ENCODE data around the gene CEBPB. TPM values are rescaled to one million over a fixed set of nuclear protein-coding genes. Genes with fewer than 3 reads are reported as not detected.

The CEBPB gene
- total and polyA plus RNA-seq, 12 donors: 20.9 to 104 (median 40.4) TPM

DNA sequence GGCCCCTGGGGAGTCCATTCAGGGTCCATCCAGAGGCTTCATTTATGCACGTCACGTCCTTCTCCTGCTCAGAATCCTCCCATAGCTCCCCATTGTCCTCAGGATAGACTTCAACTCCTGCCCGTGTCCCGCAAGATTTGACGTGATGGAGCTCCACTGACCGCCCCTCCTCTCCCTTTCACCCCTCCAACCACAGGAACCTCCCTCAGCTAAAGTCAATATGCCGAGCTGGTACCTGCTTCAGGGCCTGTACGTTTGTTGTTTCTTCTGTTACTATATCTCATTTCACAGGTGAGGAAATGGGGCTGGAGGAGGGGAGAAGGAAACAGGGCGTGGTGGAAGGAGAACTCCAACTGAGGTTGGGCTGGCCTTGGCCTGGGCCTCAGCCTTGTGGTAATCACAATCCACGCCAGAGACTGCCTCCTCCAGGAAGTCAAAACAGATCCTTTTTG lies 38.6 kb downstream of the CEBPB start:
- Histone ChIP-seq H3K4me1 (peaks cover 0 to 36% (median 12%) of the 10 kb centered on the region in 9 donors), H3K9me3 (peaks cover 0 to 3% (median 0%) of the 10 kb centered on the region in 11 donors), H3K36me3 (no peaks in the 10 kb centered on the region), H3K27ac (no peak overlapping the region), H3K27me3 (no peaks in the 10 kb centered on the region), H3K4me3 (no peak overlapping the region)
- DNase-seq (no peak), ATAC-seq (no peak)
- TF ChIP-seq, protein P1, sequence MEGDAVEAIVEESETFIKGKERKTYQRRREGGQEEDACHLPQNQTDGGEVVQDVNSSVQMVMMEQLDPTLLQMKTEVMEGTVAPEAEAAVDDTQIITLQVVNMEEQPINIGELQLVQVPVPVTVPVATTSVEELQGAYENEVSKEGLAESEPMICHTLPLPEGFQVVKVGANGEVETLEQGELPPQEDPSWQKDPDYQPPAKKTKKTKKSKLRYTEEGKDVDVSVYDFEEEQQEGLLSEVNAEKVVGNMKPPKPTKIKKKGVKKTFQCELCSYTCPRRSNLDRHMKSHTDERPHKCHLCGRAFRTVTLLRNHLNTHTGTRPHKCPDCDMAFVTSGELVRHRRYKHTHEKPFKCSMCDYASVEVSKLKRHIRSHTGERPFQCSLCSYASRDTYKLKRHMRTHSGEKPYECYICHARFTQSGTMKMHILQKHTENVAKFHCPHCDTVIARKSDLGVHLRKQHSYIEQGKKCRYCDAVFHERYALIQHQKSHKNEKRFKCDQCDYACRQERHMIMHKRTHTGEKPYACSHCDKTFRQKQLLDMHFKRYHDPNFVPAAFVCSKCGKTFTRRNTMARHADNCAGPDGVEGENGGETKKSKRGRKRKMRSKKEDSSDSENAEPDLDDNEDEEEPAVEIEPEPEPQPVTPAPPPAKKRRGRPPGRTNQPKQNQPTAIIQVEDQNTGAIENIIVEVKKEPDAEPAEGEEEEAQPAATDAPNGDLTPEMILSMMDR (IDR thresholded peaks at IDR 0.05): no peak
- WGBS, 2 donors: 88 to 94% methylated on average over 10 of the region's 10 CpGs
- intact Hi-C loops (cut with DNase I): loop anchor here in 1 of 10 donors (10.0 kb wide), 1 partner anchor 56 kb away; no protein-coding TSS in a partner anchor

DNA sequence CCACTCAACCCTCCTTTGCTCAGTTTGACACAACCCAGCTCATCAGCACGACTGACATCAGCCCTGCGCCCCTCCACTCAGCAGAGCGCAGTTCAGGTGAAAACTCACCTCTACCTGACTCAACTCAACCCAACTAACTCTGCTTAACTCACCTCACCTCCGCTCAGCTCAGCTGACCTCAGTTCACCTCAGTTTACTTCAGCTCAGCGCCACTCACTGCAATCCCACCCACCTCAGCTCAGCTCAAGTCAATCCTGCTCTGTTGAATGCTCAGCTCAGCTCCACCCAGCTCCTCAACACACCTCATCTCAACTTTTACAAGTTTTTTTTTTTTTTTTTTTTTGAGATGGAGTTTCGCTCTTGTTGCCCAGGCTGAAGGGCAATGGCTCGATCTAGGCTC lies 39.6 kb downstream of the CEBPB start:
- H3K27ac ChIP-seq: no peak overlapping the region
- no peaks in the 10 kb centered on the region for H3K36me3 ChIP-seq
- no peak for DNase-seq
- intact Hi-C loops (cut with DNase I): no loop called here
- H3K4me3 ChIP-seq: no peak overlapping the region
- WGBS, 2 donors: 96% methylated on average over 7 of the region's 7 CpGs
- ATAC-seq: no peak
- TF ChIP-seq, protein P1 (IDR thresholded peaks at IDR 0.05): no peak
- H3K27me3 ChIP-seq: no peaks in the 10 kb centered on the region
- H3K9me3 ChIP-seq: no peaks in the 10 kb centered on the region
- H3K4me1 ChIP-seq: peaks cover 0 to 26% (median 3%) of the 10 kb centered on the region in 9 donors

DNA sequence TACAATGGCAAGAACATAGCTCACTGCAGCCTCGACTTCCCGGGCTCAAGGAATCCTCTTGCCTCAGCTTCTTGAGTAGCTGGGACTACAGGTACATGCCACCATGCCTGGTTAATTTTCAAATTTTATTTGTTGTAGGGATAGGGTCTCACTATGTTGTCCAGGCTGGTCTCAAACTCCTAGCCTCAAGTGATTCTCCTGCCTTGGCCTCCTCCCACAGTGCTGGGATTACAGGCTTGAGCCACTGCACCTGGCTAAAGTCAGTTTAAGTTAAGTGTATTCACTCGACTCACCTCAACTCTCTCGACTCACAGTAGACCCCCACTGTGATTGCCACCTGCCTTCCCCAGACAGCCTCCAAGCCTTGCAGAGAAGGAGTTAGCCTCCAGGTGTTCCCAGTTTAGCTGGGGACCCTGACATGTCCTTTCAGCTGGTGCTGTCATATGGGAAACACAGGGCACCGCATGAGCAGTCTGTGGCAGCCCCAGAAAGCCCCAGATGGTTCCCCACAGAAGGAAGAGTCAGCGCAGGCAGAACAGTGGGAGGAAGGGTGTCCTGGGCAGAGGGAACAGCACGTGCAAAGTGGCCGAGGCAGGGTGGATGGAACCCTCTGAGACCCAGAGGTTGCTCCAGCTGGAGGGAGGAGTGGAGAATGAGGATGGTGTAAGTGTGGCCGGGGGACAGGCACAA lies 40.4 kb downstream of the CEBPB start:
- DNase-seq (no peak), ATAC-seq (no peak)
- Histone ChIP-seq H3K27ac (no peak overlapping the region), H3K36me3 (no peaks in the 10 kb centered on the region), H3K9me3 (no peaks in the 10 kb centered on the region), H3K27me3 (no peaks in the 10 kb centered on the region), H3K4me1 (peaks cover 0 to 25% (median 0%) of the 10 kb centered on the region in 9 donors), H3K4me3 (no peak overlapping the region)
- TF ChIP-seq, protein P1 (IDR thresholded peaks at IDR 0.05): no peak
- 89 to 91% methylated on average over 9 of the region's 9 CpGs for WGBS, 2 donors
- intact Hi-C loops (cut with DNase I): no loop called here

DNA sequence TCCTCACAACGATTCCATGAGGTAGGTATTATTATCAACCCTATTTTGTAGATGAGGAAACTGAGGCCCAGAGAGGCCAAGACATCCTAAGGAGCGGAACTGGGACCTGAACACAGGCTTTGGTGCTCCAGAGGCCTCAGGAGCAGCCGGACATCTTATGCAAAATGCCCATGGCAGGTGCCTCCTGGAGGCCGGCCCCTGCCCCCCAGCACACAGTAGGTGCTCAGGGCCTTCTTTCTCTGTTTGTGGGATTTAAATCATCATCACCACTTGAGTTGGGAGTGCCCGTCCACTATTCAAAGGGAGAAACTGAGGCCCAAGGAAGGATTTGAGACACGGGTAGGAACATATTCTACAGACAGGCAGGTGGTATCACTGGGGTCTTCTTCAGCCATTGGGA lies 41.2 kb downstream of the CEBPB start:
- Histone ChIP-seq H3K4me3 (no peak overlapping the region), H3K27me3 (no peaks in the 10 kb centered on the region), H3K36me3 (no peaks in the 10 kb centered on the region), H3K4me1 (peaks cover 0 to 17% (median 0%) of the 10 kb centered on the region in 9 donors), H3K27ac (no peak overlapping the region), H3K9me3 (no peaks in the 10 kb centered on the region)
- DNase-seq (no peak), ATAC-seq (no peak)
- intact Hi-C loops (cut with DNase I): no loop called here
- TF ChIP-seq, protein P1 (IDR thresholded peaks at IDR 0.05): no peak
- 95 to 97% methylated on average over 6 of the region's 6 CpGs for WGBS, 2 donors

All from heart right ventricle (tissue), 16 donors.